ENCODE results near the gene GHDC. TPM values are rescaled to one million over a fixed set of nuclear protein-coding genes. Genes with fewer than 3 reads are reported as not detected.
A peak's percentile ranks its signal among the peaks of the same experiment; 100 is the strongest.

GHDC gene
- total and polyA plus RNA-seq, 2 of the 8 experiments (the other 6 are each of a cell fraction or from before 2014, with no cell fraction given) = 7.4 to 8.1 TPM

GRCh38 chr17:42190491-42191274, 3.6 kb downstream of the GHDC start:
- Histone ChIP-seq H2BK15ac (ENCODE audit: low read length) (no peak overlapping the region), H4K91ac (replicated peaks; ENCODE audit: insufficient read length, low read length) (no peak overlapping the region), H2BK5ac (ENCODE audit: low read depth, low read length) (no peak overlapping the region), H4K5ac (ENCODE audit: insufficient read length, low read depth, low read length) (no peak overlapping the region), H4K8ac (ENCODE audit: extremely low read depth, insufficient read depth, low read length) (peak overlapping the region; percentile 2; the same call in 1 of the 2 replicates), H3K56ac (replicated peaks; ENCODE audit: insufficient read length, low read depth, low read length) (no peak overlapping the region), H3K23me2 (ENCODE audit: low read depth, low read length) (no peaks in the 10 kb centered on the region), H3K9ac (replicated peaks in 1 of 4; ENCODE audit: extremely low read depth in 1 of 4, low read depth in 3 of 4, low read length in 3 of 4) (no peak overlapping the region), H3K36me3 (ENCODE audit: control insufficient read depth in 2 of 4, insufficient read depth in 4 of 4, low read length in 3 of 4) (no peaks in the 10 kb centered on the region), H3K23ac (ENCODE audit: insufficient read length) (no peak overlapping the region), H2AFZ (ENCODE audit: low read length) (no peak overlapping the region), H3K27ac (ENCODE audit: low read depth, low read length) (no peak overlapping the region), H3K4me1 (replicated peaks in 1 of 4; ENCODE audit: control insufficient read depth in 3 of 4, insufficient read depth in 4 of 4, low read length in 3 of 4) (peaks cover 0 to 4% (median 3%) of the 10 kb centered on the region in 4 experiments; a peak in 5 of 7 replicates), H3K4me2 (ENCODE audit: insufficient read depth in 1 of 2, low read depth in 2 of 2, low read length in 2 of 2) (no peak overlapping the region), H3K9me3 (ENCODE audit: insufficient read depth in 2 of 2, low read depth in 1 of 2, low read length in 1 of 2) (no peaks in the 10 kb centered on the region), H3K79me1 (ENCODE audit: low read depth, low read length) (no peaks in the 10 kb centered on the region), H3K4ac (replicated peaks; ENCODE audit: insufficient read length, low read depth, low read length) (no peak overlapping the region), H4K20me1 (replicated peaks in 1 of 2; ENCODE audit: control insufficient read depth in 1 of 2, insufficient read depth in 2 of 2, low read length in 2 of 2) (peaks cover 0 to 1% of the 10 kb centered on the region in 2 experiments), H3K14ac (ENCODE audit: insufficient read length) (no peak overlapping the region), H3K27me3 (replicated peaks in 1 of 4; ENCODE audit: control insufficient read depth in 3 of 4, extremely low read depth in 1 of 4, insufficient read depth in 3 of 4, low read length in 3 of 4) (peaks cover 0 to 2% (median under 1%) of the 10 kb centered on the region in 4 experiments; a peak in 2 of 7 replicates), H2BK120ac (replicated peaks; ENCODE audit: low read depth, low read length) (no peak overlapping the region), H2AK5ac (ENCODE audit: low read depth, low read length) (no peak overlapping the region), H3K79me2 (ENCODE audit: control insufficient read depth in 1 of 2, insufficient read depth in 2 of 2, low read length in 2 of 2) (no peaks in the 10 kb centered on the region), H2BK12ac (ENCODE audit: low read depth, low read length) (no peak overlapping the region), H3K4me3 (ENCODE audit: extremely low read depth in 1 of 4, insufficient read depth in 2 of 4, low read depth in 3 of 4, low read length in 4 of 4) (no peak overlapping the region), H3K18ac (ENCODE audit: extremely low read depth, low read length) (no peak overlapping the region), H2BK20ac (ENCODE audit: low read length) (no peak overlapping the region)
- CTCF ChIA-PET (ENCODE audit: partially characterized antibody) = interaction anchor here (0.7 to 5.1 kb wide), 10 partner anchors 10 to 73 kb away, joined by 3 to 28 read pairs (median 4); partner anchors contain the start of gene KCNH4
- DNase-seq (ENCODE audit: low read depth in 1 of 2, low spot score in 2 of 2) (no peak), FAIRE-seq (no peak)
- no peak for TF ChIP-seq CTCF (IDR thresholded peaks at IDR 0.05; ENCODE audit: control extremely low read depth in 1 of 3, insufficient read depth in 1 of 3, low read depth in 1 of 3, low read length in 3 of 3)
- TF ChIP-seq FOSL1 (IDR thresholded peaks at IDR 0.05; ENCODE audit: insufficient read depth, low read depth, low read length) = no peak
- WGBS, 2 experiments (ENCODE audit: extremely low coverage in 1 of 2, insufficient coverage in 1 of 2, insufficient read length in 1 of 2, insufficient replicate concordance in 2 of 2, low coverage in 1 of 2, low lambda C conversion rate in 2 of 2, missing lambda C conversion rate in 1 of 2) = 92% methylated on average over 17 of the region's 17 CpGs; no CpG with 5 or more reads in 1 of the 2 experiments
- POLR2A ChIA-PET (ENCODE audit: partially characterized antibody) = no interaction called here
